Midbrain (tissue), 1 donor: ENCODE results near the gene PRPF8.

Experiments
- DNase-seq: peaks from one replicate; lab custom pipeline; 2025; lab: John Stamatoyannopoulos, UW

Gene PRPF8

DNA sequence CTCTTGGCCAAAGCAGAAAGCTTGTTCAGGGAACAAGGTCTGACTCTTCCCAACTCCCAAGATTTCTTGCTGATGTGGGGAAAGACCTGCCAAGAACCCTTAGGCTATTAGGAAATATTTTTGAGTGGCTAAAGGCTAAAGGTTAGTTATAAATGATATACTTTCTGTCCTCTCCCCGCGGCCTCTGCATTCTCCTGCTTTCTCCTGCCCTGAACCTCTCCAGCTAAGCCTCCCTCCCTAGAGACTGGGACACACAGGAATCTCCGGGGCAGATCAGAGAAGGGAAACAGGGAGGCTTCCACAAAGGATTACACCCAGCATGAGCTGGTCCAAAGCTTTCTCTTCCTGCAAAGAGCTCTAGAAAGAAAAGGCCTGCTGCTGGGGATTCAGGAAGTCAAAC, 58.3 kb downstream of the PRPF8 start:
- no peak for DNase-seq

DNA sequence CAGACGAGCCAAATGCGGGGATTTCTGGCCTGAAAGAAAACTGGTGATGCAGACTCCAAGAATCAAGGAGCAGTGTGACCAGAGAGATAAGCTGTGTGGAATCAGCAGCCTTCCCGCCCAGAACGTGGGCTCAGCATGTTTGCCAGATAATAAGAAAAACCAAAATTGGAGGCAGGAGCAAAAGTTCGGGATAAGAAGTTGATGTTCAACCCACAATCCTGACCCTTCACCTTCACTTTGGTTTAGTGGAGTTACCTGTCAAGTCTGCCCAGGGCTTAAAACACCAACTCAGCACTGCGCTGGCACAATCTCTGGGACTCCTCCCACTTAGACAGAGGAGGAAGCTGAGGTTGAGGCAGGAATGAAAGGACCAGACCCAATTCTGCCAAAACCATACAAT, 59.1 kb downstream of the PRPF8 start:
- DNase-seq, result no peak

DNA sequence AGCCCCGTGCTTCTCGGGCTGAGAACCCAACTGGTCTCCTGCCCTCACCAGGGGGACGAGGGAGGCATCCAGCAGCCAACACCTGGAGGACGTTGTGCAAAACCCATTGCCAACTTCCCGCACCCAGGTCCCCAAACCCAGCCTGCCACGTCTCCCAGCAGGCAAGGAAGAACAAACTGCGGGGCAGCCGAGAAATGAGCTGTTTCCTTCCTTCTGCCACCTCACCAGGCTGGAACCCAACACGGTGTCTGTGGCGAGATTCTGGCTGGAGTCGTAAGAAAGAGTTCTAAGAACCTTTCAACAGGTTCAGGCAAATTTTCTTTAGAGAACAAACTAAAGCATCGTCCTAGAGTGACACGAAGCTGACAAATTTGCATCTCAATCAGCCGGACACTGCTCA, 59.6 kb downstream of the PRPF8 start:
- DNase-seq, result no peak

DNA sequence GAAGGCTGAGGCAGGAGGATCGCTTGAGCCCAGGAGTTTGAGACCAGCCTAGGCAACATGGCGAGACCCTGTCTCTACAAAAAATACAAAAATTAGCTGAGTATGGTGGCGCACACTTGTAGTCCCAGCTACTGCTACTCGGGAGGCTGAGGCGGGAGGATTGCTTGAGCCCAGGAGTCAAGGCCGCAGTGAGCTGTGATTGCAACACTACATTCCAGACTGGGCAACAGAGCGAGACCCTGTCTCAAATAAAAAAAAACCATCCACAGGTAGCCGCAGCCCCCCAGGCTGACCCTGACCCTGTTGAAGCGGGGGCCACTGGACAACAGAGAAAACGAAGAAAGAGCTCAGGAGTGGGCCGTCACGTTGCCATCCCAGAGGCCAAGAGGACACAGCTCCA, 60.0 kb downstream of the PRPF8 start:
- no peak for DNase-seq

DNA sequence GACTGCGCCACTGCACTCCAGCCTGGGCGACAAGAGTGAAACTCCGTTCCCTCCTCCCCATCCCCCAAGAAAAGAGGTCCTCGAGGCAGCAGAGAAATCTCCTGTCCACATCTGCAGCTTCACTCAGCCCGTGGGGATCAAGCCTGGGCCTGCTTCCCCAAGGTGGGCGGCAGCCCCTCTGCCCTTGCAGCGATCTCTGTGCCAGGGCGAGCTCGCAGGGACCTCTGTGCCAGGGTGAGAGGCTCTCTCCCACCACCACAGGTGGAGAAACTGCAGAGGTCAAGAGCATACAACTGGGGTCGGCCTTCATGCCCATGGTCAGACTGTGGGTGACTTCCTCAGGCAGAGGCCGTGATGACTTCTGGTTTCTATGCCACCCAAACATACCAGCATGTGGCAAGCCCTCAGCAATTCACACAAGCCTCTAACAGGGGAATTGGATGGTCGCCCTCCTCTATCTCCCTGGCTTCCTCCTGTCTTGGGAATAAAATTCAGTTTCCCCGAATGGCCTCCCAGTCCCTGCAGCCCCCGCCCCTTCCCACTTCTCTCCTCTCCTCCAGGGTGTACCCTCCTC, 61.5 kb downstream of the PRPF8 start:
- no peak for DNase-seq

DNA sequence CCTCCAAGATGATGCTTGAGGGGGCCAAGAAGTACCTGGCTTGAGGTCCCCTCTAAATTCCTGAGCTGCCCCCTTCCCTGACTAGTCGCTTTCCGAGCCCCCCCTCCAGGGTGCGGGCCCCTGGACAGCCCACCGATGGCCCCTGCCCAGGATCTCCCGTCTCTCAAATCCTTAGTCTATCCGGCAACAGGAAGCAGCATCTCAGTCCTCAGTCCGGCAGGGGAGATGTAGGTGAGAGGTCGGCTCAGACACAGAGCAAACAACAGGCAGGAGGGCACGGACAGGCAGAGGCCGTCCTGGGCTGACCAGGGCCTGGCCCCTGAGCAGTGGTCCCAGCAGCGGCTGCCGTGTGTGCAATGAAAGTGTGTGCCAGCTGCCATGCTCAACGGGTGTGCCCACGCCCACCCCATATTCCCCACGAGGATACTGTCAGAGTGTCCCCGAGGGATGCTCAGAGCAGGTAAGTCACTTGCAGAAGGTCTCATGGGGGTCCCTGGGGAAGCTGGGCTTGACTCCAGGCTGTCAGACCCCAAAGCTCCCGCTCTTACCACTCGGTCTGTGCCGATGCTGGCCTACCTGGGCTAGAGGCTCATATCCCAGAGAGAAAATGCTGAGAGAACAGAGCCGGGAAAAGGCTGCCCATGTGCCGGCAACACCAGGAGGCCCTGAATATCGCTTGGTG, 63.3 kb downstream of the PRPF8 start:
- DNase-seq, result no peak

DNA sequence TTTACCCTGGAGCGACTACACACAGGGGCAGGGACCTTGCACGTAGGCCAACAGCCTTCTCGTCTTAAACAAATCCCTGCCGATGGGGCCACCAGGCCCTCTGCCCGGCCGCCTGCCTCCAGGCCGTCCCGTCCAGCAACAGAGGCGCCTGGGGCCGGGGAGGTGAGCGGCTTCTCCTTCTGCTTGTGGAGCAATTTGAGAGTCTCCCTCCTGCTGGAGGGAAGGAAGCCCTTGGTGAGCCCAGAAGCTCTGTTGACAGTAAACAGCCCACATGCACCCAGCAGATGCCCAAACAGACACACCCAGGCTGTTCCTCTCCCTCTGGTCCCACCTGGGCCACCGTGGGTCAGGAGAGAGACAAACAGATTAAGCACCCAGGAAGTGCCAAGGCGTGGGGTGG, 64.2 kb downstream of the PRPF8 start:
- no peak for DNase-seq

DNA sequence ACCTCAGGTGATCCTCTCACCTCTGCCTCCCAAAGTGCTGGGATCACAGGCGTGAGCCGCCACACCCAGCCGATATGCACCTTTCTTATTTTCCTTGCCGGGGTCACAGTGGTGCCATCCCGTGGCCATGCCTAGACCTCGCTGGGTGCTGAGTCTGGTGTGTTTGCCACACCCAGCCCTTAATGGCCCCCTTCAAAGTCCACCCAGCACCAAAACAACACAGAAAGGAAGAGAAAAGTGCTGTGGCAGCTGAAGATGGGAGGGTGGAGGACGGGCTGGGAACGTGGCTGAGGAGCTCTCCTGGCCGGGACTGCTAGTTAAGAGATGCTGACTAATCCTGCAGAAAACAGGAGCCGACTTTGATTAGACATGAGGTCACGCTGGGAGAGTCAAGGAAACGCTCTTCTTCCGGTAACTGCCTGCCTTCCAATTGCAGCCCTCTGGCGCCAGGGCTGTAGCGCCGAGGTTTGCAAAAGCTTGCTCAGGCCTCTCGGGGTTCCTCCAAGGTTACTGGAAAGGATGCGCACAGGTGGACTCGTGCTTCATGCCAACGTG, 67.0 kb downstream of the PRPF8 start:
- no peak for DNase-seq

DNA sequence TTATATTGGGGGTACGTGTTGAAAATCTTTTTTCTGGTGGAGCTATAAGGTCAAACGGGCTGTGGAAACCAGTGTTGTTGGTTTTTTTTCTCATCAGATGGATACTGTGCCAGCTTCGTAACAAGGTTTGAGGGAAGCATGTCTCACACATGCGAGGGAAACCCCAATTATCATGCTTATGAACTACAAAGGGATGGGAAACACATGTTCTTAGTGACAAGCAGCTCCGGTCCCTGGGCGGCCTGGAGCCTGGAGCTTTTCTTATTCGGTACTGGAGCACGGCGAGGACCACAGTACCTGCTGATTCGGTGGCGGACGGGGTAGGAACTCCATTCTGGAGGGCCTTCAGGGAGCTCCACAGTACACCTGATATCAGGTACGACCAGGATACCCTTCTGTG, 68.6 kb downstream of the PRPF8 start:
- no peak for DNase-seq

DNA sequence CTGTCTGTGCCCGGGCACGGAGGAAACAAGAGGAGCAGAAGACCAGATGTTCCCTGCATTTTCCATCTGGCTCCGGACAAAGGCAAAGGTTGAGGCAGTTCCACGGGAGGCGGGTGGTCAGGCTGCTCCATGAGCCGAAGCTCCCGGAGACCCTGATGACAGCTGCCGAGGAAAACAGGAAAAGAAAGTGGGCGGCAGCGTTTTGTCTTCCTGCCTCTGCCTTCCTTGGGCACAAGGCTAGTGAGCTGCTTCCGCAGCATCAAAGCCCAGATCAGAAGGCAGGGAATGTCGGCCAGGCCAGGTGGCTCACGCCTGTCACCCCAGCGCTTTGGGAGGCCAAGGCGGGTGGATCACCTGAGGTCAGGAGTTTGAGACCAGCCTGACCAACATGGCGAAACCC, 72.3 kb downstream of the PRPF8 start:
- no peak for DNase-seq

DNA sequence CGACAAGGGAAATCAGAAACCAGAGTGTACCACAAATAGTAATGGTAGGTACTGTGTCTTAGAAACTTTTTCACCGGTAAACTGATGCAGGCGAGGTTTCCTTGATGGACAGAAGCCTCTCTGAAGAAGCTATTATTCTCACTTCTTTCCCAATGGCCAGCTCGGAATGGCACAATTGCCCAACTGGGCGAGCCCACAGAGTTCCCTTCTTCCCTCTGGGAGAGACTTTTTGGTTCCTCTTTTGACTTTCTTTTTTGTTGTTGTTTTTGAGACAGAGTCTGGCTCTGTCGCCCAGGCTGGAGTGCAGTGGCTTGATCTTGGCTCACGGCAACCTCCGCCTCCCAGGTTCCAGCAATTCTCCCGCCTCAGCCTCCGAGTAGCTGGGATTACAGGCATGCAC, 73.0 kb downstream of the PRPF8 start:
- DNase-seq, result peak; percentile 34

DNA sequence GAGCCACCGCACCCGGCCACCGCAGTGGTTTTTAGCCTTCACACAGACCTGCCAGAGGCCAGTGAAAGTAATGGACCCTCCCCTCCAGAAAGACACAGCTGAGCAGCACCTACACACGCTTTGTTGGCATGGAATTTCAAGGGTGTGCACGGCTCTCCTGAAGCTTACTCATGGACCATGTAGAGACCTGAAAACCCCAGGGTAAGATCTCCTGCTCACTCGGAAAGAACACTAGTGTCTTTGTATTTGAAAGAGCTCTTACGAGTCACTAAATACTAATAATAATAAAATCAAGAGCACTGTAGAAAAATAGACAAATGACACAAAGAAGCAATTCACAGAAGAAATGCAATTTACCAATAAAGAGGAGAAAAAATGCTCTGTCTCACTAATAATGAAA, 76.0 kb downstream of the PRPF8 start:
- no peak for DNase-seq

DNA sequence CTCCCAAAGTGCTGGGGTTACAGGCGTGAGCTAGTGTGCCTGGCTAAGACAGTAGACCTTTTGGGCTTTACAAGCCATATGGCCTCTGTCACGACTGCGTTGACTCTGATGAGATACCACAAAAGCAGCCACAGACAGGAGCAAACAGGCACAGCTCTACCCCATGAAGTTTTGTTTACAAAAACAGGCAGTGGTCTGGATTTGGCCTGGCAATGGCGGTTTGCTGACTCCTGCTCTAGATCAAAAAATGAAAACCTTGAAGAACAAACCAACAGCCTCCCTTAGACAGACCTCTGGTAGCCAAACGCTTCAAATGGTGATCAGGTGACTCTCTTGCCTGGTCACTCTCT, 76.7 kb downstream of the PRPF8 start:
- DNase-seq, result no peak

DNA sequence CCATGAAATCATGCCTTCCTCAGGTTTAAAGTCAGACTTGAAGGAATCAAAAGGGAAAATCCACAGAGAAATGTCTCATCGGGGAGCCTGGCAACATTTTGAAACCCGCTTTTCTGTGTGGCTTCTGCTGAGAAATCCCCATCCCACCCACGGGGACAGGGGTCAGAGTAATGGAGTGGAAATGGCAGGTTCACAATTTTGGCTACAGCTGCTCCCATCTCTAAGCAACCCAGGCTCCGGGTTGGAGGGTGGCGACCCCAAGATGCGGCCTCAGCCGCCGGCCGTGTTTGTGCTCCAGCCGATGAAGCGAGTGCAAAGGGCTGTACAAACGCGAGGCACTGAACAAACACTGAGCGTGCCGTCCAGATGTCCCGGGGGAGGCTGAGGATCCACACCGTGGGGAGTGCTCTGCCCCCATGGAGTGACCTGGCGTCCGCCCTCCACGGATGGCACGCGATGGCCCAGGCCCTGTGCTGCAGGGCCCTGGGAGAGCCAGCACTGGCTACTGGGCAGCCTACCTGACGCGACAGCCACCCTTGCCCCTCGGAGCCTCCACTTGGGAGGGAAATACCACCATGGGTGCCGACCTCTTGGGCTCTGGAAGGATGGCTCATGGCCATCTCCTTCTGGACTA, 78.2 kb downstream of the PRPF8 start:
- DNase-seq, result no peak

DNA sequence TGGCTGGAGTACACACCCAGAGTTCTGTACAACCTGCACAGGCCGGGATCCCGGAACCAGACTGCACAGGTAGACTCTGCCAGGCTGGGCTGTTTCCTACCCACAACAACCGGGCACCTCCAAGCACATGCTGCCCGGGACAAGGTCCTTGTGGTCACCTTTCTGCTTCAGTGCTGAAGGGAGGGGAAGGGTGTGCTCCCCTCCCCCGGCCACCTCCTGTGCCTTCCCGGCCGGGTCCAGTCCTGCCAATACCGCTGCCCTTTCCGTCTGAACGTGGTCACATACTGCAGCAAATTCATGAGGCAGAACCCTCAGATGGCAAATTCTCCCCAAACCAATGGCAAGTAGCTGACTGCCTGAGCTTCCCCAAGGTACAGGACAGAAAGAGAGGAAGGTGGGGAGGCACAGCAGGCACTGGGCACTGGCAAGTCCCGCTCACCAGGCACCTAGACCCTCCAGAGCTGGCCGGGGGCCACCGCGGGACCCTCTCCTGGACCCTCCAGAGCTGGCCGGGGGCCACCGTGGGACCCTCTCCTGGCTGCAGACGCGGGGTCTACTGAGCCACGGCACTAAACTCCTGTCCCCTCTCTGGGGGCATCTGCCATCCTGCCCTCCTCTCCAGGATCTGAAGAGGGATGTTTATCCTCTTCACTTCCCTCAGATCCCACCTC, 78.9 kb downstream of the PRPF8 start:
- DNase-seq, result no peak

DNA sequence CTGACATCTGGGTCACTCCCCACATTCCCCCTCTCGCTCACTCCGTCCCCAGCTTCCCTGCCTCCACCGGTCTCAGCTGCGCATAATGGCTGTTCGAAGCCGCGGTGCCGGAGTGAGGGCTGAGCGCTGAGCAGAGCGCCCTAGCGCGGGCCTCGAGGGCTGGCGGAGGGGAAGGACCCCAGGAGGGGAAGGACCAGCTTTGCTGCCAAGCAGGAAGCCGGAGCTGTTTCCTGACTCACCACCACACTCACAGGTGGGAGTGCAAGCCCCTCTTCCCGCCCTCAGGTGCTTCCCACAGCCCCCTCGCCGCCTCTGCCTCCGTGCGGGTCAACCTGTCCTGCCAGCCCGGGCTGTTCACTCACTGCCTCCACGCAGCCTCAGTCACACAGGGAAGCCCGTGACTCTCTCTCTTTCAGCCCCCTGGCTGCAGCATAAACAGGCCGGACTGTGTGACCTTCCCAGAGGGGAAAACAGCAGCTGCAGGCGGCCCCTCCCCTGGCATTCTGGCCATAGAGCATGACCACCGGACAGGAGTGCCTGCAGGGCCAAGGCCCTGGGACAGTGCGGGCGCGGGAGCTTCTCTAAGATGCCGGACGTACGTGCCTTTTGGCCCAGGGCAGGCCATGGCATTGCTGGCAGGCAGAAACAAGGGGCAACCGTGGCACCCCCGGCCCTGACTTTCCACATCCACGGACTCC, 79.7 kb downstream of the PRPF8 start:
- no peak for DNase-seq

DNA sequence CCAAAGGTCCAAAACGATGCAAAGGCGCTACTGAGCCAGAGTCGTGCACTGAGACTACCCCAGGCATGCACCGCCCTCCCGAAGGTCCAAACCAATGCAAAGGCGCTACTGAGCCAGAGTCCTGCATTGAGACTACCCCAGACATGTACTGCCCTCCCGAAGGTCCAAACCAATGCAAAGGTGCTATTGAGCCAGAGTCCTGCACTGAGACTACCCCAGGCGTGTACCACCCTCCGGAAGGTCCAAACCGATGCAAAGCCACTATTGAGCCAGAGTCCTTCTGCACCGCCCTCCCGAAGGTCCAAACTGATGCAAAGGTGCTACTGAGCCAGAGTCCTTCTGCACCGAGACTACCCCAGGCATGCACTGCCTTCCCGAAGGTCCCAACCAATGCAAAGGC, 83.1 kb downstream of the PRPF8 start:
- DNase-seq, result no peak
